ENCODE measurements around the gene HLA-DPA1.
"Not testable (repeated sequence)": the region's sequence is repeated elsewhere in the genome, so short reads cannot be mapped to it uniquely, and the experiment has no call there.

Gene HLA-DPA1

DNA sequence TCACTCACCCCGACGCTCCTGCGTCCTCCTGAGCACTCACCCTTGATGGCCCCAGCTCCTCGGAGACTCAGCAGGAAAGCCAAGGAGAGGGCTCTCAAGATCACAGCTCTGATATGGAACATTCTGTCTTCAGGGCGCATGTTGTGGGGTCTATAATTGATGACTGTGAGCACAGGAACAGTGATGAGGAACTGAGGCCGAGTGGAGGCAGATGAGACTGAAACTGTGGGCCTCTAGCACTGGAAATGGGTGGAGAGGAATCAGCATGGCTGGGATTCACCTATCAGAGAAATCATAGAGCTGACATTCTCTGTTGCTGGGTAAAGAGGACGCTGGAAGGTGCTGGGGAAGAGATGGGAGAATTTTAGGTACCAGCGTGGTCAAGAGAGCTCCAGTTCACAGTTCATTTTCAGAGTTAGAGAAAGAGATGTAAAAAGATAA lies at the start of gene HLA-DPA1:
TSS of gene HLA-DPA1 (minus strand) at position 219 of the 441 bp plus-strand sequence.
- DNase-seq (ENCODE audit: low read depth), result no peak

DNA sequence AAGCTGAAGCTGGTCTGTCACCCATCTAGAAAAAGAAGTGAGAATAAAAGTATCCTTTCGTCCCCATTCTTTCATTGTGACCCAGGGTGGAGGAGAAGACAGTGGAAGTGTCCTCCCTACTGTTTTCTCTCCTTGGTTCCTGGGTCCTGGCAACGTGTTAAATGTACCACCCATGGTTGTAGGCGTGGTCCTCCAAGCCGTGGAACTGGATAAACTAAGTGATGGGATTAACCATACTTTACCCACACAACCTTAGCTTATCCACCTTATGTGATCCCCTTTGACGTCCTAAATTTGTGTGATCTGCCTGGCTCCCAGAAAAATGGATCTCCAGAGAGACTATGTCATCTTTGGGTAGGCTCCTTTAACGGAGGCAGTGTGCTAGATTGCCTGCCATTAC lies 49.7 kb upstream of the HLA-DPA1 start:
- DNase-seq (ENCODE audit: low read depth), result no peak

- no peak for DNase-seq (ENCODE audit: low read depth)
Measured at GRCh38 chr6:33120001-33120400, 46.6 kb upstream of the HLA-DPA1 start.

DNA sequence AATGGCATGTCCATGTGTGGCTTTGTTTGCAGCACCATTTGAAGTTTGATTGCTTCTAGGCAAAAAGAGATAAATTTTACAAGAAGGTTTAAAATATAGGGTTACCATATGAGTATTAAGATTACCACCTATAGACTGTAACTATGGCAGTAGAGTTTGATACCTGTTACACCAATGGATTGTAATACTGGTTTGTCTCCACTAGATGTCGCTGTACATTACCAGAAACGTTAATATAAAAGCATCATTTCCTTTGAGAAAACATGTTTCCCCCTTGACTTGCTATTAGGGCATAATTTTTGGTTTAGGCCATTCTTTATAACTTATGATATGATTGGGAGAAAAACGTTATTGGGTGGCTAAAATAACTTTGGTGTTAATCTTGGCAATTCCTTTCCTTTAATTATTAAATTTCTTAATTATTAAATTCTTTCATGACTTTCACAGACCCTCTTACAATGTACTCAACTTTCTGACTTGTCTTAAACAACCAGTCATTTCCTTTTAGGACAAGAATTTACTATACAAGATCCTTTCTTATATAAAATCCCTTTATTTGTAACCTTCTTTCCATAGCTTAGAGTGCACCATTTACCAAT lies 45.2 kb upstream of the HLA-DPA1 start:
- peak; percentile 25 for DNase-seq (ENCODE audit: low read depth)

- DNase-seq (ENCODE audit: low read depth), result no peak
Measured at GRCh38 chr6:33117811-33118277, 44.4 kb upstream of the HLA-DPA1 start.

DNA sequence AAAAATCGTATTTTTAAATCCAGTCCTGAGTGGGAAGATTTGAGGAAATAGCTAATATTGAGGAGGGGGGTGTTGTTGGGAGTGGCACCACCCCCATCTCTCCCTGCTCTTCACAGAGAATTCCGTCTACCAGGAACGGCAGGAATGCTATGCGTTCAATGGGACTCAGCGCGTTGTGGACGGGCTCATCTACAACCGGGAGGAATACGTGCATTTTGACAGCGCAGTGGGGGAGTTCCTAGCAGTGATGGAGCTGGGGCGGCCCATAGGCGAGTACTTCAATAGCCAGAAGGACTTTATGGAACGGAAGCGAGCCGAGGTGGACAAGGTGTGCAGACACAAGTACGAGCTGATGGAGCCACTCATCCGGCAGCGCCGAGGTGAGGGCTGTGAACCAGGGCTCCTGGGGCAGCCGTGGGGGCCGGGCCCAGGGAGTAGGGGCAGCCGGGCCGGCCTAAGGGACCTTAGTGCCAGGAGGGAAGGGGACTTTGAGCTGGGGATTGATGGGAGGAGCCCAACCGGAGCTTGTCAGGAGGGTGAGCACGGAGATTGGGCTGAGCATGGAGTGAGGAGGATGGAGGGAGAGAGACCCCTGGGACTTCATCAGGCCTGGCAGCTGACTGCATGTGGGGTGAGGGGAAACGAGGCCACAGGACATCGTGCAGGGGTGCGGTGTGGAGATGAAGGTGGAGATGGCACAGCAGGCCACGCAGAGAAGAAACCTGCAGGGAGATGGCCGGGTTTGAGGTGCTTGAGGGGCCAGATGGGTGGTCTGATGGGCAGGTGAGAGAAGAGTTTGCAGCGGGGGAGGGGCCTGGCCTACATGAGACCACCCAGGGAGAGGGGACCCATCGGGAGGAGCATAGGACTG lies 43.6 kb upstream of the HLA-DPA1 start:
- no peak for DNase-seq (ENCODE audit: low read depth)

DNA sequence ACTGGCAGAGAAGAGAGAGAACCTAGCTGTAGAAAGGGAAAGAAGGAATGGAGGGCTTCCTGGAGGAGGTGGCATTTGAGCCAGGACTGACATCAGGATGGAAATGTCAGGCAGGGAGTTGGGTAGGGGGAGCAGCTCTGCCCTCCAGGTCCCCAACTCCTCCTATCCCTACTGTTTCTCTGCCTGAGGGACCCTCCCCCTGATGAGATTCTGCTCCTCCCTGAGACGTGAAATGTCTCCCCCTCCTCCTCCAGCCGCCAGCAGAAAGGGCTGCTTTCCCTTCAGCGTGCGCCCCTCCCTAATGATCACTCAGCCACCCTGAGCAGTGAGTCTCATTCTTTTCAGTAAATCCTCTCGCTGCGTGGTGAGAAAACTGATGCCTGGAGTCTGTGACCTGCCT lies 43.0 kb upstream of the HLA-DPA1 start:
- DNase-seq (ENCODE audit: low read depth), result no peak

GRCh38 chr6:33114406-33114805 lies 41.0 kb upstream of the HLA-DPA1 start:
- no peak for DNase-seq (ENCODE audit: low read depth)

GRCh38 chr6:33113755-33114154 lies 40.3 kb upstream of the HLA-DPA1 start:
- no peak for DNase-seq (ENCODE audit: low read depth)

GRCh38 chr6:33112148-33112547 lies 38.7 kb upstream of the HLA-DPA1 start:
- peak; percentile 34 for DNase-seq (ENCODE audit: low read depth)

- no peak for DNase-seq (ENCODE audit: low read depth)
Measured at GRCh38 chr6:33108307-33108706, 34.9 kb upstream of the HLA-DPA1 start.

GRCh38 chr6:33107641-33108040 lies 34.2 kb upstream of the HLA-DPA1 start:
- no peak for DNase-seq (ENCODE audit: low read depth)

GRCh38 chr6:33105916-33106871 lies 32.7 kb upstream of the HLA-DPA1 start:
- no peak for DNase-seq (ENCODE audit: low read depth)

- no peak for DNase-seq (ENCODE audit: low read depth)
Measured at GRCh38 chr6:33105386-33105785, 31.9 kb upstream of the HLA-DPA1 start.

GRCh38 chr6:33104887-33105286 lies 31.4 kb upstream of the HLA-DPA1 start:
- DNase-seq (ENCODE audit: low read depth), result no peak

GRCh38 chr6:33103776-33104175 lies 30.3 kb upstream of the HLA-DPA1 start:
- DNase-seq (ENCODE audit: low read depth), result no peak

DNA sequence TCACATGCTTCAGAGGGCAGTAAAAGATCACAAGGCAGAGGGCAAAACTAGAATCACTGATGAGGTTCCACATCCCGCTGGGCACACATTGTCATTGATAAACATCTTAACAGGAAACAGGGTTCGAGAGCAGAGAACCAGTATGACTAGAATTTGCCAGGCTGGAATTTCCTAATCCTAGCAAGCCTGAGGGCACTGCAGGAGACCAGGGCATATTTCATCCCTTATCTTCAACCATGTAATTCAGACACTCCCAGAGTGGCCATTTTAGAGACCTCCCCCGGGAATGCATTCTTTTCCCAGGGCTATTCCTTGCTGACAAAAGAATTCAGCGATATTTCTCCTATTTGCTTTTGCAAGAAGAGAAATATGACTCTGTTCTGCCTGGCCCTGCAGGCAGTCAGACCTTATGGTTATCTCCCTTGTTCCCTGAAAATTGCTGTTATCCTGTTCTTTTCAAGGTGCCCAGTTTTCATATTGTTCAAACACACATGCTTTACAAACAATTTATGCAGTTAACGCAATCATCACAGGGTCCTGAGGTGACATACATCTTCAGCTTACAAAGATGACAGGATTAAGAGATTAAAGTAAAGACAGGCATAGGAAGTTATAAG lies 27.8 kb upstream of the HLA-DPA1 start:
- DNase-seq (ENCODE audit: low read depth), result not testable (repeated sequence)

DNA sequence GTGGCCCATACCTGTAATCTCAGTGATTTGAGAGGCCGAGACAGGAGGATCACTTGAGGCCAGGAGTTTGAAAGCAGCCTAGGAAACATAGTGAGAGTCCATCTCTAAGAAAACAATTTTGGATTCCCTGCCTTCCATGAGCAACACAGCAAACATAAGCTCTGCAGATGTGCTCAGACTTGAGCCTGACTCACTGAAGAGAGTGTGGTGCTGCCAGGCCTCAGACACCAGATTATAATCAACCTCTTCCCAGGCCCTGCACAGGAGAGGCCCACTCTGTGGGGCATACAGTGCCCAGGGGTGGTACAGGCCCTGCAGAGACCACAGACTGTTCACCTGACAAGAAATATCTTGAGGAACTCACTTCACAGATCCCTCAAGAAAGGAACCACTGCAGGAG lies 22.2 kb upstream of the HLA-DPA1 start:
- DNase-seq (ENCODE audit: low read depth), result no peak

- DNase-seq (ENCODE audit: low read depth), result no peak
Measured at GRCh38 chr6:33093855-33094254, 20.4 kb upstream of the HLA-DPA1 start.

GRCh38 chr6:33092385-33092784 lies 18.9 kb upstream of the HLA-DPA1 start:
- DNase-seq (ENCODE audit: low read depth), result no peak

- no peak for DNase-seq (ENCODE audit: low read depth)
Measured at GRCh38 chr6:33091957-33092356, 18.5 kb upstream of the HLA-DPA1 start.
